Stimulated activated CD4-positive, alpha-beta T cell treated with anti-CD3 and anti-CD28 coated beads, Interleukin-15, amount 100 ng/mL, for 48 hours (primary cell): ENCODE data around the gene ACP7.

Source experiments
- DNase-seq, 2 donors: peaks; one replicate each; pipeline ENCODE4 v3.0.0-alpha.2; 2020; ENCODE audit warnings: low read depth in 2 of 2

Gene ACP7

DNA sequence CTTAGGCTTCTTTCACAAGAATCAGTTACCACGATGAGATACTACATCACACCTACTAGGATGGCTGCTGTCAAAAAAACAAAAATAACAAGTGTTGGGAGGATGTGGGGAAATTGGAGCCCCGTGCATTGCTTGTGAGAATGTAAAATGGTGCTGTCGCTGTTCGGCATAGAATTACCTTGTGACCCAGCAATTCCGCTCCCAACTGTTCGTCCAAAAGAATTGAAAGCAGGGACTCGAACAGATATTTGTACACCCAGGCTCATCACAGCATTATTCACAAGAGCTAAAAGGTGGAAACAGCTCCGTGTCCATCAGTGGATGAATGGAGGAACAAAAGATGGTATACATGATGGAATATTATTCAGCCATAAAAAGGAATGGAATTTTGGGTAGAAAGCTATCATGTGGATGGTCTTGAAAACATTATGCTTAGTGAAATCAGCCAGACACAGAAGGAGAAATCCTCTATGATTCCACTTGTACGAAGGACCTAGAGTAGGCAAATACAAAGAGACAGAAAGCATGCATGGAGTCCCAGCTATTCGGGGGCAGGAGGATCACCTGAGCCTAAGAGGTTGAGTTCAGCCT, 64.9 kb downstream of the ACP7 start:
- no peak for DNase-seq

DNA sequence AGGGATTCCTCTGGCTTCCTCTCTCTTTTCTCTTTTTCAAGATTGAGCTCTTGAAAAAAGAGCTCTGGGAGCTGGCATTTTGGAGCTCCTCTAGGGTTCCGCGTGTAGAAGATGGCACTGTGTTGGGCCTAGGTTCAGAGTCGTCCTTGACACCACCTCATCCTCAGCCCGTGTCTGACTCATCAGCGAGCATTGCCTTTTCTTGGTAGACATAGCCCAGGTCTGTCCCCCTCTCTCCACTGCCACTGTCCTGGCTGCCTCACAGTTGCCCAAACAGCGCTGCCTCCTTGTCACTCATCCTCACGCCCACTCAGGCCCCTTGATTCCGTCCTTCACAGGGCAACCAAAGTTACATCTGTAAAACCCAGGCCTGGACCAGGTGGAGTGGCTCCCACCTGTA, 66.1 kb downstream of the ACP7 start:
- no peak for DNase-seq

DNA sequence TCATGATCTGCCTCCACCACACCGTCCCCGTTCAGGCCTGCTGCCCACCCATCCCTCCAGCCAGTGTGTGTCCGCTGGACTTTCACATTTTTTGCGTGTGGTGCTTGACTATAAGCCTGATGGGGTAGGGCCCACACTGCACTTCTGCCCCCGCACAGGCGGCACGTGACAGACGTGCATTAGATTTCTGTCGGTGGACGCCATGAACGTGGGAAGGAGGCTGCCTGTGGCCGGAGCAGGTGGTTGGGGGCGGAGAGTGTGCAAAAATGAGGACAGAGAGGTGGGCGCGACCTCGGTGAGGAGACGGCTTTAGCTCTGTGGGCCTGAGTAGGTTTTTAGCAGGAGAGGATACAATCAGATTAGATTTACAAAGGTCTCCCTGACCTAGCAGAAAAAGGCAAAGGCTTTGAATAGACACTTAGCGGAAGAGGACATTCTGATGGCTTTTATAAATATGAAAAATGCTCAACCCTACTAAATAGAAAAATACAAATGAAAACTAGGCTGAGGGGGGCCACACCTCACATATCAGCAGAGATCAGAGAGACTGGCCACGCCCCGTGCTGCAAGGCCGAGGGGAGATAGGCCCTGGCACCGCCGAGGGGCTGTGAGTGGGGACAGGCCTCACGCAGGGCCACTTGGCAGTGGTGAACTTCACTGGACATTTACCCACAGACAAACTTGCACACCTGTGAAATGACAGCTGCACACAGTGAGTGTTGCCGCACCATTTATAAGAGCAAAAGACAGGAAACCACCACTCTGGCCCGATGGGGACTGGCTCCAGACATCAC, 66.8 kb downstream of the ACP7 start:
- DNase-seq, result no peak

DNA sequence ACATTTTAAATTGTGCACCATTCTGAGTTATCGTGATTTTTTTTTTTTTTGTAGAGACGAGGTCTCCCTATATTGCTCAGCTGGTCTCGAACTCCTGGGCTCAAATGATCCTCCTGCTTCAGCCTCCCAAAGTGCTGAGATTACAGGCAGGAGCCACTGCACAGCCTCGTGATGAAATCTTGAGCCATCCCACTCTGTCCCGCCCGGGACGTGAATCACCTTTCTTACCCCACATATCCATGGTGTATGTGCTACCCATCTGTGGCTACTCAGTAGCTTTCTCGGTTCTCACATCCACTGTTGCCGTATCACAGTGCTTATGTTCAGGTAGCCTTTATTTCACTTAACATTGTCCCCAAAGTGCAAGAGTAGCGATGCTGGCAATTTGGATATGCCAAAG, 67.9 kb downstream of the ACP7 start:
- no peak for DNase-seq

DNA sequence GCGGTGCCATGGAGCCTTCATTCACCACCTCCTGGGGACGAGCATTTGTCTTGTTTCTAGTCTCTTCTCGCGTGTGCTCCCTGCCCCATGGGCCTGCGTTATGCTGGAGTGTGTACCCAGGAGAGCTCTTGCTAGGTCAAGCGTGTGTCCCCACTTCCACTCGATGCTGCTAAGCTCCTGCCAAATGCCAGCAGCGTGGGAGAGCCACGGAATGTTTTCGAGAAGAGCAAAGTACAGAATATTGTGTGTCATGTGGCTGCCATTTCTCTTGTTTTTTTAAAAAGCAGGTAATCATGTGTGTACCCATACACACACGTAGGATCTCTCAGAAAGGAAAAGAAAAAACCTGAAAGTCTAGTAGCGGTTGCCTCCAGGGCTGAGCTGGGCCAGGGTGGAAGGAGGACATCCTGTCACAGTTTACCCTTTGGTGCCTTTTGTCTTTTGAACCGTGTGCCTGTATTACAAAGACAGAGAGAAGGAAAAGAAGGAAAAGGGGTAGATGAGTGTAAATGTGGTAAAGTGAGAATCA, 70.0 kb downstream of the ACP7 start:
- no peak for DNase-seq

DNA sequence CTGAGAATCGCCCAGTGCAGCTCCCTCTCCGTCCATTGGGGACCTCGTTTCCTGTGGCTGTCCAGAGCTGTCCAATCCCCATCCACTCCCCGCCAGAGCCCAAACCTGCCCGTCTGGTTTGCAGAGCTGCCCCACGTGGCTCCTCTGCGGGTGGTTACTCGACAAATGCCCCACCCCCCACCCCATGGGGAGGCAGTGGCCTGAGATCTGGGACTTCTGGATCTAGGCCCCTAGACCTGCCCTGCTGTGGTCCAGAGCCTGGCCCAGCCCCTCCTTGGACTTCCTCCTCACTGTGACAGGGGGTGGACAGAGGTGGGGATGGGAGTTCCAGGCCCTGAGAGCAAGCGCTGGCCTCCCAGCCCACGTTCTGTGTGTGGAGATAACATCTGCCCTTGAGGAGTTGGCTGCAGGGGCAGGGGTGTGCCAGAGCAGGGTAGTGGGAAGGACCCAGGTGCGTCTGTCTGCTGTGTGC, 70.5 kb downstream of the ACP7 start:
- DNase-seq, result no peak

DNA sequence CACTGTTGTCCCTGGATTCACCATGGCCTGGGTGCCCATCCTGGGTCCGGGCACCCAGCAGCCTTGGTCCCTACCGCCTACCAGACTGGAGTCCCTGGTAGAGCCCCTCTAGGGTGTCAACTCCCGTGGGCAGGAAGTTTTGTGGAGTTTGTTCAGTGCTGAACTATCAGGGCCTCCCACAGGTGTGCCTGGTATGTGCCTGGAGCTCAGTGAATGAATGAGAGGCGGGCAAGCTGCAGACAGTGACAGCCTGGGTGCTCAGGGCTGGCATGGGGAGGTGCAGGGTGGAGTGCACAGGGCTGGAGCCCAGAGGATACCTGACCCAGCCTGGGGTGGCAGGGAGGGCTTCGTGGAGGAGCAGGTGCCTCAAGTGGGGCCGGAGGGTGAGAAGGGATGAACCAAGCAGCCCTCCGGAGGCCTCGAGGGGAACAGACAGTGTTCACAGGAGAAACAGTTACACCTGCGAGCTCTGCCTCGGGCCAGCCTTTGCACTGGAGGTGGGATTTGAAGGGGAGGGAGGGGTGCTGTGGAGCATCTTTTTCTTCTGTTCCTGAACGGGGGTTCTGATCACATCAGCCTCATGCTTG, 71.0 kb downstream of the ACP7 start:
- no peak for DNase-seq

DNA sequence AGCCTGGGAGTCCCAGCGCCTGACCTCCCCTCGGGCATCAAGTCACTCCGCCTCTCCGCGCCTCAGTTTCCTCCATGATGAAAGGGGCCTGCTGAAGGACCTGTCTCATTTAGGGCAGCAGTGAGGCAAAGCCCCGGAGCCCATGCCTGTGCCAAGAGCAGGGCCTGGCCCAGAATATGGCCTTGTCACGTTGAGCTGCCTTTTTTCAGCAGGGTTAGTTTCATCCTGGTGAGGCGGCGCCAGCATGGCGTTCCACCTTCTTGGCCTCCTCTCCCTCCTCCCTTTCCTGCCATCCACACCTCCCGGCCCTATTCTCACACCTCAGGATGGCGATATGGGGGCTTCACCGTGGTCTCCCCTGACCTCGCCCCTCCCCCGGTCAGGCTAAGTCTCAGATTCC, 71.6 kb downstream of the ACP7 start:
- no peak for DNase-seq

DNA sequence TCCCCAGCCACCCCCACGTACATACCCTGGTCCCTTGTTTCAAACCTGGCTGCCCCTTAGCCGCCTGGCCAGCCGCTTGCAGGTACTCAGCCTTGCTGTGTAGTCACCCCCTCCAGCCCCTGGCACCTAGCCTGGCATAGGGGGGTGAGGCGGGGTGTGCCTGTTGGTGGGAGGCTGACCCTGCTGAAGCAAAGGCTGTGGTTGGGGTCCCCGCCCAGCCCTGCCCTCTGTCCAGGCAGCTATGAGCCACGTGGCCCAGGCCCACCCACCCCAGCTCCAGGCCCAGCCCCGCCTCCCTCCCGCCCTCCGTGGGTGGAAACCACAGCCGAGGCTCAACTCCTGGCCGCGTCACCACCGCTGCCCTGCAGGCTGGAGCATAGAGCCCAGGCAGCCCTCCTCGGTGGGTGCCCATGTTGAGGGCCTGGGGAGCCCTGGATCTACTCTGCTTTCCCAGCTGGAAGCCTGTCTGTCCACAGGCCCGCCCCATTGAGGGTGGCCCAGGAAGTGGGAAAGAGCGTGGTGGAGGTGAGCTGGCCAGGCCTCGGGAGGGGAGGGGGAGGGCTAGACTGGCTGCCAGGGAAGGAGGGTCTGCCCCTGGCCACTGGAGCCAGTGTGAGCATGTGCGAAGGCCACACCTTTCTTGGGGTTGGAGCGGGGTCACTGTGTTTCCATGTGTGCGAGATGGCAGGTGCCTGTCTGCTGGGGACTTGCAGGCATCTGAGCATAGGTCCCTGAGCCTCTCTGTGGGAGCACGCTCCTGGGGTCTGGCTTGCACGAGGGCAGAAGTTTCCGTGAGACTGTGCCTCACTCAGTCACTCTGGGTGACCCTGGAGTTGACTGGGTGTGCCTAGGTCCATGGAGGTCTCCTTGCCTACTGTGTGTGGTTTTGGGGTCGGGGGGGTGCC, 72.4 kb downstream of the ACP7 start:
- DNase-seq, result no peak

DNA sequence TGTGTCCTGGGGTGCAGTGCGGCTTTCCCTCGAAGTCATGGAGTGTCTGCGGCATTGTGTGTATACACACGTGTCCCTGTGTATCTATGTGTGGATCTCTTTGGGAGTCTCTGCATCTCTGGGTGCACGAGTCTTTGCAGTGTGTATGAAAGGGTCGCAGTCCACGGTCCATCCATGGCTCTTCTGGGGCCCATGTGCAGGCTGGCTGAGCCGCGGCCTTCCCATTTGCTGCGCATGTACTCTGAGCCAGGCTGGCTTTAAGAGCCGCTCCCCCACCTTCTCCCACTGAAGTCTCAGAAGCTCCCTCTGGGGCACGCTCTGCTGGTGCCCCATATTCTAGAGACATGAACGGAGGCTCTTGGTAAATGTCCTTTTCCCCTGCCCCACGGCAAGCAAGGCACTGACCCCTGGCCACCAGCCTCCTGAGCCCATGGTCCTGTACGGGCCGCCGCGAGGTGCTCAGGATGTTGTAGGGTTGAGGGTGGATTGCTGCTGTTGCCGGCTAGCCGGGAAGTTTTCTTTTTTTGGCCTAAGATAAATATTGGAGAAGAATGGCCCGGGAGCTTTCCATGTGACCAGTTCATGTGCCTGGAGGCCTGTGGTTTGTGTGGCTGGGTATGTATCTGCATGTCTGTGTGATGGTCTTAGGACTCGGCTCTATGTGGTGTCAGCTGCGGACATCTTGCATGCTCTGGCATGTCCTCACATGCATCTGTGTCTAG, 73.3 kb downstream of the ACP7 start:
- no peak for DNase-seq

DNA sequence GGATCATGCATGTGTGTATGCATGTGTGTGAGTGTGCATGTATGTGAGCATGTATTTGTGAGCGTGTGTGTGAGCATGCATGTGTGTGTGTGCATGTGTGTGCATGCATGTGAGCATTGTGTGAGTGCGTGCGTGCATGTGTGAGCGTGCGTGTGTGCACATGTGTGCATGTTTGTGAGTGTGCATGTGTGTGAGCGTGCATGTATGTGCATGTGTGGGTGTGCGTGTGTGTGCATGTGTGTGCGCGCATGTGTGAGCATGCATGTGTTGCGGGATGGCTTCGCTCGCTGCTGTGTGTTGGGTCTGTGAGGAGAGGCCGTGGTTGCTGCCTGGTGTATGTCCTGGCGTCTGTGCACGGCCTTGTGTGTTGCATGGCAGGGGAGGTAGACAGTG, 73.8 kb downstream of the ACP7 start:
- no peak for DNase-seq

DNA sequence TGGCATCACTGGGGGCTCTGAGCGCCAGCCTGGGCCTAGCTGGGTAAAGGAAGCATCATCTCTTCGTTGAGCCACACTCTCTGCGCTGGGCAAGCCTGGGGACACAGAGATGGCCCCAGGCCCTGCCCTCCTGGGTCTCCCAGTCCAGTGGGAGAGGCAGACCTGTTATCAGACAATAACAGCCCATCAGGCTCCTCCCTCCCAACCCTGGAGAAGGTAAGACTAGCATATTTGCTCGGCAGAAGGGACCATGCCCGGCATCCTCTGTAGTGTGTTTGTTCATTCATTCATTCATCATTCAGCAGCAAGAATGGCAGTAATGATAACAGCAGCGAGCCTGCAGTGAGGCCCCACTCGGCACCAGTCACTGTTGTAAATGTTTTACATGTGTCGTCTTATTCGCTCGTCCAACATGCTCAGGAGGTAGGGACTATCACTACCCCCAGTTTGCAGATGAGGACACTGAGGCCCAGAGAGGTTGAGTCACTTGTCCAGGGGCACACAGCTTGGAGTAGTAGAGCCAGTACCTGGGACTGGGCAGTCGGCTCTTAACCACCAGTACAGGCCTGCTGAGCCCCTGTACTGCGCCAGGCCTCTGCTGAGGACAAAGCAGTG, 74.6 kb downstream of the ACP7 start:
- no peak for DNase-seq

DNA sequence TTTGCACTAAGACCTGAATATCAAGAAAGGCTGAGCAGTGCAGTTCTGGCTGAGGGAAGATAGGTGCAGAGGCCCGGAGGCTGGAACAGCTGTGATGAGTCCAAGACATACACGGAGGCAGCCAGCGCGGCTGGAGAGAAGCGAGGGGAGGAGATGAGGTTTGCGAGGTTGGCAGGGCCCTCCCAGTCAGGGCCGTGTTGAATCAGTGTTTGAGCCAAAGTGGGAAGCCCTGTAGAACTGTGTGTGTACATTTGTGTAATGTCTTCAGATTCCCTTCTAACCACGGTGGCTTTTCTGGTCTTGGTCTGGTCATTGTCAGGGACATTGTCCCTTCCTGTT, 76.3 kb downstream of the ACP7 start:
- DNase-seq, result no peak
